NT2/D1 (cell line): ENCODE results near the gene KIT.

Experiments
- DNase-seq: peaks from one replicate; pipeline ENCODE4 v3.0.0-alpha.2; 2011; ENCODE audit warnings: low read depth, low spot score
- H3K27me3 ChIP-seq: 2 replicates; pipeline ENCODE4 v1.6.0; 2011; ENCODE audit warnings: mild to moderate bottlenecking; ENCODE audit not compliant: insufficient read length, insufficient read depth
- H3K36me3 ChIP-seq: 2 replicates; pipeline ENCODE4 v1.6.1; 2011; ENCODE audit warnings: mild to moderate bottlenecking, low read length, mixed read lengths; ENCODE audit not compliant: insufficient read depth, insufficient read length
- H3K4me1 ChIP-seq: 2 replicates; pipeline ENCODE4 v1.5.1; 2011; ENCODE audit not compliant: insufficient read depth, insufficient read length
- H3K4me3 ChIP-seq: 2 replicates; pipeline ENCODE4 v1.5.1; 2011; ENCODE audit warnings: low read depth; ENCODE audit not compliant: insufficient read length
- H3K9ac ChIP-seq: 2 replicates; pipeline ENCODE4 v1.6.0; 2011; ENCODE audit warnings: low read depth; ENCODE audit not compliant: insufficient read length
- H3K9me3 ChIP-seq: 2 replicates; pipeline ENCODE4 v1.5.1; 2011; ENCODE audit warnings: mild to moderate bottlenecking, low read length; ENCODE audit not compliant: insufficient read depth
- SUZ12 ChIP-seq: IDR thresholded peaks from 2 replicates; pipeline ENCODE4 v1.6.1; 2011; ENCODE audit not compliant: insufficient read length, insufficient read depth; ENCODE audit errors: extremely low read depth
- YY1 ChIP-seq: IDR thresholded peaks from 2 replicates; pipeline ENCODE4 v1.6.1; 2011; ENCODE audit not compliant: insufficient read length, insufficient read depth
- ZNF274 ChIP-seq: IDR thresholded peaks from 2 replicates; pipeline ENCODE4 v1.6.1; 2011; ENCODE audit warnings: mild to moderate bottlenecking, low read depth, low read length

KIT gene

GRCh38 chr4:54661169-54661568 is 3.4 kb downstream of the KIT start:
- H3K9me3 ChIP-seq = no peaks in the 10 kb centered on the region
- peaks cover 36% of the 10 kb centered on the region for H3K27me3 ChIP-seq
- no peaks in the 10 kb centered on the region for H3K4me1 ChIP-seq
- H3K4me3 ChIP-seq = no peak overlapping the region
- no peak for DNase-seq
- H3K9ac ChIP-seq = no peak overlapping the region
- TF ChIP-seq SUZ12 (no peak), YY1 (no peak), ZNF274 (no peak)
- no peaks in the 10 kb centered on the region for H3K36me3 ChIP-seq

DNA sequence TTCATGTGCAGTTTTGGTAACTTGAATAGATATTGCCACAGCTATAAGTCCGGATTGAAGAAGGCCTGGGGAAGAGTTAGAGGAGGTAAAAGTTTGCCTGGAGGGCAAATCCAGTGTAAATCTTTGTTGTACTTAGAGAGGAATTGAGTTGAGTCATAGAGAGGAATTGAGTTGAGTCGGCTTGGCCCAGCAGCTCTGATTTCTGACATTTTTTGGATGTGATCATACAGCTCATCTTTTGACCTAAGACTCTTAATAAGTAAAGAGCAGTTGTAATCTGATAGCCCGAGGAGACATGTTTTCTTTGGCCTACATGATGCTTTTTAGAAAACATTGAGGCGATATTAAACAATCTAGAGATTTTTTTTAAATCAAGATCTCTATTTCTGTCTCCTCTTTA is 3.9 kb downstream of the KIT start:
- H3K36me3 ChIP-seq = no peaks in the 10 kb centered on the region
- H3K27me3 ChIP-seq = peaks cover 31% of the 10 kb centered on the region
- no peaks in the 10 kb centered on the region for H3K4me1 ChIP-seq
- no peak overlapping the region for H3K4me3 ChIP-seq
- no peak overlapping the region for H3K9ac ChIP-seq
- no peaks in the 10 kb centered on the region for H3K9me3 ChIP-seq
- DNase-seq = no peak
- TF ChIP-seq ZNF274 (no peak), YY1 (no peak), SUZ12 (no peak)

GRCh38 chr4:54662123-54662522 is 4.4 kb downstream of the KIT start:
- TF ChIP-seq SUZ12 = no peak
- TF ChIP-seq ZNF274 = no peak
- no peak for TF ChIP-seq YY1
- H3K9ac ChIP-seq = no peak overlapping the region
- DNase-seq = no peak
- no peaks in the 10 kb centered on the region for H3K4me1 ChIP-seq
- H3K9me3 ChIP-seq = no peaks in the 10 kb centered on the region
- no peaks in the 10 kb centered on the region for H3K36me3 ChIP-seq
- H3K4me3 ChIP-seq = no peak overlapping the region
- H3K27me3 ChIP-seq = peaks cover 26% of the 10 kb centered on the region

DNA sequence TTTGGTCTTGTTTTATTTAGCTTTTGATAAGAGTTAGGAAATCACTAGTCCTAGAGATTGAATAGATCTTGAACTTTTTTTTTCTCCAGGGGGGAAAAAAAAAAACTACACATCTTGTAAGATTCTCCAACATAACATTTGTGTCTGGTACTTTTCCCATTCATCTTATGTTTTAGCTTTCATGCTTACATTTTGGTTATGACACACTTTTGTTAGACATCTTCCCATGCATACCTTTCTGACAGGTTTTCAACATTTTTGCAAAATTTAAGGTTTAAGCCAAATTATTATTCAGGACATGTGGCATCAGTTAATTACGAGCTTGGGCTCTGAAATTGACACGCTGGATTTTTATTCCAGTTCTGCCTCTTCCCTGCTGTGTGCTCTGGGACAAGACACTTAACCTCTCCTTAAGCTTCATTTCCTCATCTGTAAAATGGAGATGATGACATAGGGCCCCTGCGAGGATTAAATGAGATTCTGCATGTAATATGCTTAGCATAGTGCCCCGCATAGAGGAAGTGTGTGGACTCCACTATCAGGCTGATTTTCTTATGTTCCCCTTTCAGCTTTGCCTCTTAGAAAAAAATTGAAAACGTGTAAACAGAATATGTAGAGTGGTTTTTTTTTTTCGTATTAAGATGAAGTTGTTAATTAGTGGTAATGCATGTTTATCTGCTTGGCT is 5.3 kb downstream of the KIT start:
- DNase-seq = no peak
- Histone ChIP-seq H3K4me3 (no peak overlapping the region), H3K27me3 (peaks cover 18% of the 10 kb centered on the region), H3K36me3 (no peaks in the 10 kb centered on the region), H3K4me1 (no peaks in the 10 kb centered on the region), H3K9me3 (no peaks in the 10 kb centered on the region), H3K9ac (no peak overlapping the region)
- TF ChIP-seq SUZ12 (no peak), ZNF274 (no peak), YY1 (no peak)

- no peak for TF ChIP-seq SUZ12
- TF ChIP-seq YY1 = no peak
- no peaks in the 10 kb centered on the region for H3K36me3 ChIP-seq
- no peak for DNase-seq
- H3K9me3 ChIP-seq = no peaks in the 10 kb centered on the region
- H3K4me1 ChIP-seq = no peaks in the 10 kb centered on the region
- no peak overlapping the region for H3K4me3 ChIP-seq
- H3K9ac ChIP-seq = no peak overlapping the region
- H3K27me3 ChIP-seq = peaks cover 16% of the 10 kb centered on the region
Observed at GRCh38 chr4:54664400-54664799, 6.6 kb downstream of the KIT start.

DNA sequence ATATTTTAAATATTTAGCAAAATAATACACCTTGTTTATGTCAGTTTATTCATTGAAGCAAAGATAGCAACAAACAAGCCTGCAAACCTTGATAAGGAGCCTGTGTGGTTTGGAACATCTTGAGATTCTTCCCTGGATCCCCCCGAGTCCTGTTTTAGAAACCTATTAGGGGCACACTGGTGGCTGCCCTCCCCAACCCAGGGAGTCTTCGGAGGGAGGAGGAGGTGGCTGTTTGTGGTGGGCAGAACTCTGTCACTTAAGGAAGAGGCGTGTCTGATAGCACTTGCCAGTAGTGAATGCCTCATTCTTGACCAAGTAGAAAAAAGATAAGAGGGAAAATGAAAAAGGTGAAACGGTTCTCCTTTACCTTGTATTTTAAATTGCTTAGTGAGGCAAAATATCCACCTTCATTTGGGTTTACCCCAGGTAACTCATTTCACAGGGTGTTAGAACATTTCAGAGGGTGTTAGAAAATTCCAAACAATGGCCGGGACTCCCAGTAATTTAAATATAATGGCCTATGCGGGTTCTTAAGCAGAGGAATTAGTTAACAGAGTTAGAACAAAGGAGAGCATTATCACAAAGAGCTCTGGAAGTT is 10.4 kb downstream of the KIT start:
- Histone ChIP-seq H3K9ac (no peak overlapping the region), H3K36me3 (no peaks in the 10 kb centered on the region), H3K9me3 (no peaks in the 10 kb centered on the region), H3K27me3 (no peaks in the 10 kb centered on the region), H3K4me1 (no peaks in the 10 kb centered on the region), H3K4me3 (no peak overlapping the region)
- TF ChIP-seq YY1 (no peak), ZNF274 (no peak), SUZ12 (no peak)
- DNase-seq = no peak

- Histone ChIP-seq H3K9ac (no peak overlapping the region), H3K4me3 (no peak overlapping the region), H3K9me3 (no peaks in the 10 kb centered on the region), H3K36me3 (no peaks in the 10 kb centered on the region), H3K4me1 (no peaks in the 10 kb centered on the region), H3K27me3 (no peaks in the 10 kb centered on the region)
- TF ChIP-seq ZNF274 = no peak
- no peak for TF ChIP-seq SUZ12
- no peak for TF ChIP-seq YY1
- DNase-seq = no peak
Observed at GRCh38 chr4:54669831-54670230, 12.1 kb downstream of the KIT start.
